Endothelial cell (in vitro differentiated cells): Measurements from ENCODE around the gene NEUROG2. TPM values are rescaled to one million over a fixed set of nuclear protein-coding genes. Genes with fewer than 3 reads are reported as not detected.

ENCODE experiments used
- total RNA-seq: library from RNA; stranded (reverse); fragmentation: NEBNext Ultra II Directional; extraction: Animal tissue kit (Norgen Biotek cat#: 25700); gene quantifications from one replicate; pipeline ENCODE4 v1.2.1, GENCODE V29; 2021; ENCODE audit not compliant: unreplicated experiment

Gene NEUROG2
- total RNA-seq, 1 donor from 2014 or later, result not detected

Other genes starting within 250 kb of the NEUROG2 start
- gene TIFA, start 230.3 kb downstream of the NEUROG2 start, total RNA-seq, result 15.4 TPM
- 4.1 TPM for gene ALPK1, start 218.8 kb downstream of the NEUROG2 start, total RNA-seq
- gene ZGRF1, start 120.7 kb upstream of the NEUROG2 start, total RNA-seq, result 15.6 TPM
- gene LARP7, start 121.0 kb upstream of the NEUROG2 start, total RNA-seq, result 36.8 TPM